WTC11 (cell line): ENCODE data around the gene SCNN1A. TPM values are rescaled to one million over a fixed set of nuclear protein-coding genes. Genes with fewer than 3 reads are reported as not detected.

Source experiments
- ATAC-seq: fragments of 200-7000 bp; cut with Tn5 transposase; 2 replicates; pipeline ENCODE4 v1.10.0; 2021; ENCODE audit warnings: mild to moderate bottlenecking, moderate library complexity
- CTCF ChIA-PET: fragments of 300-600 bp; sonication (Branson Sonifier 250); formaldehyde crosslinking; loops from one replicate; lab custom pipeline; 2021; ENCODE audit warnings: antibody characterized with exemption; lab: Charles Lee
- POLR2A ChIA-PET: fragments of 350-600 bp; sonication (Branson Sonifier 250); formaldehyde crosslinking; loops from one replicate; lab custom pipeline; 2021; ENCODE audit warnings: antibody characterized with exemption; lab: Charles Lee
- DNase-seq: peaks from one replicate; pipeline ENCODE4 v3.0.0; 2021; ENCODE audit warnings: low spot score
- H3K27ac Mint-ChIP-seq: 2 replicates; pipeline ENCODE4 v1.8.0; 2021; ENCODE audit warnings: mixed read lengths
- H3K27me3 Mint-ChIP-seq: 2 replicates; pipeline ENCODE4 v1.8.0; 2021; ENCODE audit warnings: low read depth, mild to moderate bottlenecking, moderate library complexity, mixed read lengths
- H3K36me3 Mint-ChIP-seq: 2 replicates; pipeline ENCODE4 v1.8.0; 2021; ENCODE audit warnings: mixed read lengths
- H3K4me1 Mint-ChIP-seq: 2 replicates; pipeline ENCODE4 v1.8.0; 2022; ENCODE audit warnings: mixed read lengths
- H3K4me3 Mint-ChIP-seq: 2 replicates; pipeline ENCODE4 v1.8.0; 2021; ENCODE audit warnings: mild to moderate bottlenecking, moderate library complexity, mixed read lengths
- H3K9me3 Mint-ChIP-seq: 2 replicates; pipeline ENCODE4 v1.8.0; 2021; ENCODE audit warnings: mixed read lengths
- CREB1 ChIP-seq: sonication (generic); formaldehyde crosslinking; IDR thresholded peaks from 2 replicates; pipeline ENCODE4 v1.8.0; 2023; ENCODE audit warnings: mild to moderate bottlenecking, missing genetic modification reagents
- CTCF ChIP-seq: fragments of 200-600 bp; IDR thresholded peaks from 2 replicates; pipeline ENCODE4 v1.8.0; 2022; ENCODE audit warnings: antibody characterized with exemption
- ESRRA ChIP-seq: sonication (generic); formaldehyde crosslinking; IDR thresholded peaks from 2 replicates; pipeline ENCODE4 v1.8.1; 2022; ENCODE audit warnings: mild to moderate bottlenecking, missing genetic modification reagents, borderline replicate concordance
- FOXJ3 ChIP-seq: sonication (generic); formaldehyde crosslinking; IDR thresholded peaks from 2 replicates; pipeline ENCODE4 v1.9.0; 2021; ENCODE audit warnings: missing genetic modification reagents, mild to moderate bottlenecking, borderline replicate concordance
- JUN ChIP-seq: sonication (generic); formaldehyde crosslinking; IDR thresholded peaks from 2 replicates; pipeline ENCODE4 v1.8.0; 2023; ENCODE audit warnings: mild to moderate bottlenecking, missing genetic modification reagents
- NR1H2 ChIP-seq: sonication (generic); formaldehyde crosslinking; IDR thresholded peaks from 2 replicates; pipeline ENCODE4 v1.9.0; 2021; ENCODE audit warnings: mild to moderate bottlenecking, moderate library complexity, missing genetic modification reagents
- RORB ChIP-seq: fragments of 250-450 bp; sonication (Bioruptor Pico); IDR thresholded peaks from 2 replicates; pipeline ENCODE4 v1.9.0; 2021; ENCODE audit warnings: mild to moderate bottlenecking
- SP1 ChIP-seq: sonication (generic); formaldehyde crosslinking; conservative IDR thresholded peaks from 2 replicates; pipeline ENCODE4 v1.8.1; 2022; ENCODE audit warnings: missing genetic modification reagents
- TEAD4 ChIP-seq: sonication (generic); formaldehyde crosslinking; IDR thresholded peaks from 2 replicates; pipeline ENCODE4 v1.8.0; 2022; ENCODE audit warnings: mild to moderate bottlenecking, missing genetic modification reagents
- TP53 ChIP-seq: sonication (generic); formaldehyde crosslinking; IDR thresholded peaks from 2 replicates; pipeline ENCODE4 v1.8.1; 2023; ENCODE audit warnings: mild to moderate bottlenecking, missing genetic modification reagents
- ZBTB21 ChIP-seq: sonication (generic); formaldehyde crosslinking; IDR thresholded peaks from 2 replicates; pipeline ENCODE4 v1.8.1; 2023; ENCODE audit warnings: mild to moderate bottlenecking, missing genetic modification reagents, borderline replicate concordance
- ZNF232 ChIP-seq: sonication (generic); formaldehyde crosslinking; IDR thresholded peaks from 2 replicates; pipeline ENCODE4 v1.8.0; 2022; ENCODE audit warnings: mild to moderate bottlenecking, missing genetic modification reagents
- ZNF263 ChIP-seq: sonication (generic); formaldehyde crosslinking; IDR thresholded peaks from 2 replicates; pipeline ENCODE4 v1.8.1; 2022; ENCODE audit warnings: low read depth, mild to moderate bottlenecking, moderate library complexity, missing genetic modification reagents
- ZSCAN18 ChIP-seq: fragments of 250-450 bp; sonication (Bioruptor Pico); IDR thresholded peaks from 2 replicates; pipeline ENCODE4 v2.1.2; 2022; ENCODE audit warnings: mild to moderate bottlenecking, moderate library complexity
- total RNA-seq: library from RNA; stranded (reverse); gene quantifications from 3 replicates; pipeline ENCODE4 v1.2.3, GENCODE V29; 2021
- TF ChIP-seq, protein P1 (sequence below): fragments of 250-450 bp; sonication (Bioruptor Pico); conservative IDR thresholded peaks from 2 replicates; pipeline ENCODE4 v1.9.0; 2021; ENCODE audit warnings: mild to moderate bottlenecking
- TF ChIP-seq, protein P2 (sequence below): fragments of 250-450 bp; sonication (Bioruptor Pico); IDR thresholded peaks from 2 replicates; pipeline ENCODE4 v1.8.0; 2021; ENCODE audit warnings: mild to moderate bottlenecking
- TF ChIP-seq, protein P3 (sequence below): sonication (generic); formaldehyde crosslinking; IDR thresholded peaks from 2 replicates; pipeline ENCODE4 v1.8.1; 2022; ENCODE audit warnings: low read depth, missing genetic modification reagents, borderline replicate concordance
- TF ChIP-seq, protein P4 (sequence below): fragments of 250-450 bp; sonication (Bioruptor Pico); IDR thresholded peaks from 2 replicates; pipeline ENCODE4 v1.9.0; 2021; ENCODE audit warnings: mild to moderate bottlenecking
- TF ChIP-seq, protein P5 (sequence below): sonication (generic); formaldehyde crosslinking; IDR thresholded peaks from 2 replicates; pipeline ENCODE4 v1.8.1; 2023; ENCODE audit warnings: mild to moderate bottlenecking, missing genetic modification reagents, moderate library complexity

SCNN1A gene
- total RNA-seq, 1 experiment from 2014 or later, result 100 TPM

DNA sequence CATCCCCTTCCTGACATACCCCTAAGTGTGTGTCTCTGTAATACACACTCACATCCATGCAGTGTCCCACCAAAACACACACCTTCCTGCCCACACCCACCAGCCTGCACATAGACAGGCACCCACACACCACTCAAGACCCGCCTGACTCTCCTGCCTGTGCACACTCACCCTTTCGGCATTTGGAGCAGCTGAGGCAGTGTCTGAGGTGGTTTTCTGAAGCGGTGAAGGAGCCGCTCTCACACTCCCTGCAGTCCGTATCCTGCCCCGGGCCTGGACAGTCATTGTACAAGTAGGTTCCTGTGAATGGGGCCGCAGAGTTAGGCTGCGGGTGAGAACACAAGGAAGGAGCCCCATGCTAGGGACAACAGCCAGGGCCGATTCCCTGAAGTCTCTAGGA, 41.8 kb downstream of the SCNN1A start (continued):
- TF ChIP-seq ZNF232 (CRISPR knock-in tag), result no peak
- TF ChIP-seq JUN, result no peak
- TF ChIP-seq ZSCAN18 (CRISPR knock-in tag), result no peak
- TF ChIP-seq, protein P1, sequence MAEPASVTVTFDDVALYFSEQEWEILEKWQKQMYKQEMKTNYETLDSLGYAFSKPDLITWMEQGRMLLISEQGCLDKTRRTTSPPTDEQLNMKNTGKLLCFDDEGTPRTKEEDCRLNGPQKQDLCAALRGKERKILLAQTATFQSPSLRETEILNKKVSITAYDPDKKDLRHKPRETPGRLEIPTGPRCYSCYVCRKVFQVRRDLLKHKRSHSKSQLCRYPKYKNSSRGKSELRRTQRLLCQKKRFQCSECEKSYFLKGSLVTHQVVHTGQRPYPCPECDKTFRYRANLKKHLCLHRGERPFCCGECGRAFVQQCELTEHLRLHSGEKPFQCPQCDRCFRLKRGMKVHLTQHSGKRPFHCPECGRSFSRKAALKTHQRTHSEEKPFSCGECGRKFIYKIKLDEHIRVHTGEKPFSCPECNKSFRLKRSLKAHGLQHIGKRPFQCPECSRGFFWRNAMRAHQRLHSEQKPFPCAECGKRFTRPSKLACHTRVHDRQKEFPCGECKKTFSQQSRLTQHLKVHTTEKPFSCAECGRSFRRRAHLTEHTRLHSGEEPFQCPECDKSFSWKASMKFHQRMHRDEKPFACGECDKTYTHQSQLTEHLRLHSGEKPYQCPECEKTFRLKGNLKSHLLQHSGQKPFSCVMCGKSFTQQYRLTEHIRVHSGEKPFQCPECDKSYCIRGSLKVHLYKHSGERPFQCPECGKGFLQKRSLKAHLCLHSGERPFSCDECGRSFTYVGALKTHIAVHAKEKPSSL (CRISPR knock-in tag), result no peak
- TF ChIP-seq, protein P2, sequence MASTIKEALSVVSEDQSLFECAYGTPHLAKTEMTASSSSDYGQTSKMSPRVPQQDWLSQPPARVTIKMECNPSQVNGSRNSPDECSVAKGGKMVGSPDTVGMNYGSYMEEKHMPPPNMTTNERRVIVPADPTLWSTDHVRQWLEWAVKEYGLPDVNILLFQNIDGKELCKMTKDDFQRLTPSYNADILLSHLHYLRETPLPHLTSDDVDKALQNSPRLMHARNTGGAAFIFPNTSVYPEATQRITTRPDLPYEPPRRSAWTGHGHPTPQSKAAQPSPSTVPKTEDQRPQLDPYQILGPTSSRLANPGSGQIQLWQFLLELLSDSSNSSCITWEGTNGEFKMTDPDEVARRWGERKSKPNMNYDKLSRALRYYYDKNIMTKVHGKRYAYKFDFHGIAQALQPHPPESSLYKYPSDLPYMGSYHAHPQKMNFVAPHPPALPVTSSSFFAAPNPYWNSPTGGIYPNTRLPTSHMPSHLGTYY (CRISPR knock-in tag), result no peak
- TF ChIP-seq TEAD4 (CRISPR knock-in tag), result no peak
- TF ChIP-seq ESRRA (CRISPR knock-in tag), result no peak
- TF ChIP-seq NR1H2 (CRISPR knock-in tag), result no peak
- TF ChIP-seq, protein P3, sequence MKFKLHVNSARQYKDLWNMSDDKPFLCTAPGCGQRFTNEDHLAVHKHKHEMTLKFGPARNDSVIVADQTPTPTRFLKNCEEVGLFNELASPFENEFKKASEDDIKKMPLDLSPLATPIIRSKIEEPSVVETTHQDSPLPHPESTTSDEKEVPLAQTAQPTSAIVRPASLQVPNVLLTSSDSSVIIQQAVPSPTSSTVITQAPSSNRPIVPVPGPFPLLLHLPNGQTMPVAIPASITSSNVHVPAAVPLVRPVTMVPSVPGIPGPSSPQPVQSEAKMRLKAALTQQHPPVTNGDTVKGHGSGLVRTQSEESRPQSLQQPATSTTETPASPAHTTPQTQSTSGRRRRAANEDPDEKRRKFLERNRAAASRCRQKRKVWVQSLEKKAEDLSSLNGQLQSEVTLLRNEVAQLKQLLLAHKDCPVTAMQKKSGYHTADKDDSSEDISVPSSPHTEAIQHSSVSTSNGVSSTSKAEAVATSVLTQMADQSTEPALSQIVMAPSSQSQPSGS, result no peak
- TF ChIP-seq RORB (CRISPR knock-in tag), result no peak
- TF ChIP-seq ZBTB21 (CRISPR knock-in tag), result no peak
- TF ChIP-seq FOXJ3, result no peak
- no peak for TF ChIP-seq CREB1 (CRISPR knock-in tag)
- TF ChIP-seq SP1 (CRISPR knock-in tag), result no peak

DNA sequence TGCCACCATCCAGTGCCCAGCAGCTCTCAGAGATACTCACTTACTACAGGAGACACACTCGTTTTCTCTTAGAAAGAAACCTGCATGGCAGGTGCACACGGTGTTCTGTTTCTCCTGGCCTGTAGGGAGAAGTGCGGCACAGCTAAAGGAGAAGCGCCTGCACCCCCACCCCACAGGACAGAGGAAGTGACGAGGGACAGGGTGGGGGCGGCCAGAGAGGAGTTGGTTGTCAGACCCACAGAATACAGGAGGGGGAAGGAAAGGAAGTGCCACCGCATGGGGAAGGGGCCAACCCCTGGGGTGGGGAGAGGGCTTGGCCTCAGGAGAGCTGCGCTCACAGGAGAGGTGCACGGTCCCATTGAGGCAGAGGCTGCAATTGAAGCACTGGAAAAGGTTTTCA, 42.3 kb downstream of the SCNN1A start:
- TF ChIP-seq ESRRA (CRISPR knock-in tag) (no peak), CTCF (no peak), TP53 (CRISPR knock-in tag) (no peak), ZNF263 (CRISPR knock-in tag) (no peak)
- TF ChIP-seq, protein P4, sequence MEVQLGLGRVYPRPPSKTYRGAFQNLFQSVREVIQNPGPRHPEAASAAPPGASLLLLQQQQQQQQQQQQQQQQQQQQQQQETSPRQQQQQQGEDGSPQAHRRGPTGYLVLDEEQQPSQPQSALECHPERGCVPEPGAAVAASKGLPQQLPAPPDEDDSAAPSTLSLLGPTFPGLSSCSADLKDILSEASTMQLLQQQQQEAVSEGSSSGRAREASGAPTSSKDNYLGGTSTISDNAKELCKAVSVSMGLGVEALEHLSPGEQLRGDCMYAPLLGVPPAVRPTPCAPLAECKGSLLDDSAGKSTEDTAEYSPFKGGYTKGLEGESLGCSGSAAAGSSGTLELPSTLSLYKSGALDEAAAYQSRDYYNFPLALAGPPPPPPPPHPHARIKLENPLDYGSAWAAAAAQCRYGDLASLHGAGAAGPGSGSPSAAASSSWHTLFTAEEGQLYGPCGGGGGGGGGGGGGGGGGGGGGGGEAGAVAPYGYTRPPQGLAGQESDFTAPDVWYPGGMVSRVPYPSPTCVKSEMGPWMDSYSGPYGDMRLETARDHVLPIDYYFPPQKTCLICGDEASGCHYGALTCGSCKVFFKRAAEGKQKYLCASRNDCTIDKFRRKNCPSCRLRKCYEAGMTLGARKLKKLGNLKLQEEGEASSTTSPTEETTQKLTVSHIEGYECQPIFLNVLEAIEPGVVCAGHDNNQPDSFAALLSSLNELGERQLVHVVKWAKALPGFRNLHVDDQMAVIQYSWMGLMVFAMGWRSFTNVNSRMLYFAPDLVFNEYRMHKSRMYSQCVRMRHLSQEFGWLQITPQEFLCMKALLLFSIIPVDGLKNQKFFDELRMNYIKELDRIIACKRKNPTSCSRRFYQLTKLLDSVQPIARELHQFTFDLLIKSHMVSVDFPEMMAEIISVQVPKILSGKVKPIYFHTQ, result no peak
- TF ChIP-seq, protein P5, sequence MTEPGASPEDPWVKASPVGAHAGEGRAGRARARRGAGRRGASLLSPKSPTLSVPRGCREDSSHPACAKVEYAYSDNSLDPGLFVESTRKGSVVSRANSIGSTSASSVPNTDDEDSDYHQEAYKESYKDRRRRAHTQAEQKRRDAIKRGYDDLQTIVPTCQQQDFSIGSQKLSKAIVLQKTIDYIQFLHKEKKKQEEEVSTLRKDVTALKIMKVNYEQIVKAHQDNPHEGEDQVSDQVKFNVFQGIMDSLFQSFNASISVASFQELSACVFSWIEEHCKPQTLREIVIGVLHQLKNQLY, result no peak
- ChIA-PET POLR2A (no interaction called here), CTCF (interaction anchor here (1.6 kb wide), 1 partner anchor 133 kb away, joined by 5 read pairs; no protein-coding TSS in a partner anchor)
- DNase-seq (no peak), ATAC-seq (no peak)
- no peak overlapping the region; the same call in 1 of the 2 replicates for H3K27ac Mint-ChIP-seq
- H3K4me3 Mint-ChIP-seq, result no peak overlapping the region
- H3K4me1 Mint-ChIP-seq, result peaks cover 26% of the 10 kb centered on the region
- H3K9me3 Mint-ChIP-seq, result no peaks in the 10 kb centered on the region
- H3K36me3 Mint-ChIP-seq, result peaks cover 47% of the 10 kb centered on the region
- no peaks in the 10 kb centered on the region for H3K27me3 Mint-ChIP-seq
